ENCODE data around the gene POR.

GRCh38 chr7:75957021-75957736 lies 42.2 kb downstream of the POR start:
- TF ChIP-seq CREB1 (CRISPR knock-in tag; IDR thresholded peaks at IDR 0.05) (no peak), CTCF (IDR thresholded peaks at IDR 0.05) (no peak), RELA (CRISPR knock-in tag; IDR thresholded peaks at IDR 0.05; ENCODE audit: borderline replicate concordance) (no peak), NFYB (CRISPR knock-in tag; conservative IDR thresholded peaks at IDR 0.05; ENCODE audit: low read depth) (no peak)

All from WTC11 (cell line).